H1 (cell line): ENCODE results near the gene PRKAR1B. TPM values are rescaled to one million over a fixed set of nuclear protein-coding genes. Genes with fewer than 3 reads are reported as not detected.
A peak's percentile ranks its signal among the peaks of the same experiment; 100 is the strongest.

Experiments
- CTCF ChIA-PET: fragments of 300-600 bp; sonication (Branson Sonifier 250); formaldehyde crosslinking; loops from one replicate; lab custom pipeline; 2021; ENCODE audit not compliant: partially characterized antibody; lab: Charles Lee
- POLR2A ChIA-PET: fragments of 300-600 bp; sonication (Branson Sonifier 250); formaldehyde crosslinking; loops from one replicate; lab custom pipeline; 2021; ENCODE audit warnings: inconsistent platforms; ENCODE audit not compliant: partially characterized antibody; lab: Charles Lee
- DNase-seq, 2 experiments: peaks; one replicate each; pipeline versions ENCODE4 v3.0.0 to v3.0.0-alpha.2; 2010 to 2022; ENCODE audit warnings: low spot score in 2 of 2, low read depth in 1 of 2, mixed read lengths in 1 of 2
- FAIRE-seq: peaks from 2 replicates; lab custom pipeline; 2011; peaks lifted over from hg19 to GRCh38; lab: Jason Lieb, UNC
- H2AFZ ChIP-seq: 2 replicates; pipeline ENCODE4 v1.8.1; 2012; ENCODE audit warnings: low read length, inconsistent platforms
- H2AK5ac ChIP-seq: 2 replicates; pipeline ENCODE4 v1.6.1; 2013; ENCODE audit warnings: low read depth, low read length
- H2BK120ac ChIP-seq: replicated peaks from 2 replicates; pipeline ENCODE3; 2013; ENCODE audit warnings: low read depth, low read length, inconsistent platforms
- H2BK12ac ChIP-seq: 2 replicates; pipeline ENCODE4 v1.6.1; 2013; ENCODE audit warnings: low read depth, low read length
- H2BK15ac ChIP-seq: 2 replicates; pipeline ENCODE4 v1.6.1; 2013; ENCODE audit warnings: low read length
- H2BK20ac ChIP-seq: 2 replicates; pipeline ENCODE4 v1.6.1; 2013; ENCODE audit warnings: low read length
- H2BK5ac ChIP-seq: 2 replicates; pipeline ENCODE4 v1.6.1; 2013; ENCODE audit warnings: low read depth, low read length
- H3K14ac ChIP-seq: 2 replicates; pipeline ENCODE4 v1.6.1; 2013; ENCODE audit warnings: inconsistent platforms; ENCODE audit not compliant: insufficient read length
- H3K18ac ChIP-seq: 2 replicates; pipeline ENCODE4 v1.6.1; 2013; ENCODE audit warnings: low read length; ENCODE audit errors: extremely low read depth
- H3K23ac ChIP-seq: 2 replicates; pipeline ENCODE4 v1.6.1; 2013; ENCODE audit warnings: inconsistent platforms; ENCODE audit not compliant: insufficient read length
- H3K23me2 ChIP-seq: 2 replicates; pipeline ENCODE4 v1.6.1; 2013; ENCODE audit warnings: low read depth, low read length
- H3K27ac ChIP-seq: 2 replicates; pipeline ENCODE4 v1.6.1; 2011; ENCODE audit warnings: low read depth, low read length, inconsistent platforms
- H3K27me3 ChIP-seq, 4 experiments: replicated peaks in 1 of 4; 1 replicate in 1 of 4; 2 replicates in 3 of 4; pipeline versions ENCODE4 v1.6.1 to v1.8.1; 2011 to 2013; ENCODE audit warnings: low read length in 3 of 4, mild to moderate bottlenecking in 3 of 4, inconsistent platforms in 2 of 4, mixed read lengths in 2 of 4, moderate library complexity in 1 of 4; ENCODE audit not compliant: control insufficient read depth in 3 of 4, insufficient read depth in 3 of 4; ENCODE audit errors: extremely low read depth in 1 of 4
- H3K36me3 ChIP-seq, 4 experiments: 2 replicates each; pipeline versions ENCODE4 v1.6.1 to v1.8.1; 2011 to 2013; ENCODE audit warnings: mild to moderate bottlenecking in 4 of 4, low read length in 3 of 4, moderate library complexity in 2 of 4, control low read depth in 1 of 4, inconsistent platforms in 1 of 4; ENCODE audit not compliant: insufficient read depth in 4 of 4, control insufficient read depth in 2 of 4
- H3K4ac ChIP-seq: replicated peaks from 2 replicates; pipeline ENCODE3; 2013; ENCODE audit warnings: low read length, low read depth, mixed read lengths, inconsistent platforms; ENCODE audit not compliant: insufficient read length
- H3K4me1 ChIP-seq, 4 experiments: replicated peaks in 1 of 4; 1 replicate in 1 of 4; 2 replicates in 3 of 4; pipeline versions ENCODE4 v1.6.1 to v1.8.1; 2011 to 2013; ENCODE audit warnings: low read length in 3 of 4, inconsistent platforms in 2 of 4, mixed read lengths in 1 of 4; ENCODE audit not compliant: insufficient read depth in 4 of 4, control insufficient read depth in 3 of 4
- H3K4me2 ChIP-seq, 2 experiments: 2 replicates each; pipeline versions ENCODE4 v1.6.1 to v1.8.1; 2011 to 2013; ENCODE audit warnings: low read depth in 2 of 2, low read length in 2 of 2, control low read depth in 1 of 2, inconsistent platforms in 1 of 2, mild to moderate bottlenecking in 1 of 2; ENCODE audit not compliant: insufficient read depth in 1 of 2
- H3K4me3 ChIP-seq, 4 experiments: fragments of 200-600, 300-600 bp in 1 of 4; sonication (generic), shearing (Covaris generic), sonication (Bioruptor Twin) in 1 of 4; 2 replicates each; pipeline versions ENCODE4 v1.5.1 to v1.8.1; 2011 to 2016; ENCODE audit warnings: low read length in 4 of 4, low read depth in 3 of 4, control low read depth in 2 of 4, inconsistent platforms in 2 of 4, mild to moderate bottlenecking in 2 of 4, mixed read lengths in 1 of 4, moderate library complexity in 1 of 4; ENCODE audit not compliant: insufficient read depth in 2 of 4; ENCODE audit errors: extremely low read depth in 1 of 4
- H3K56ac ChIP-seq: replicated peaks from 2 replicates; pipeline ENCODE3; 2013; ENCODE audit warnings: low read depth, mild to moderate bottlenecking, mixed read lengths, low read length, inconsistent platforms; ENCODE audit not compliant: insufficient read length
- H3K79me1 ChIP-seq: 2 replicates; pipeline ENCODE4 v1.6.1; 2013; ENCODE audit warnings: low read depth, low read length, control low read depth
- H3K79me2 ChIP-seq, 2 experiments: 2 replicates each; pipeline versions ENCODE4 v1.6.1 to v1.8.1; 2012 to 2013; ENCODE audit warnings: low read length in 2 of 2, mild to moderate bottlenecking in 2 of 2, inconsistent platforms in 1 of 2; ENCODE audit not compliant: insufficient read depth in 2 of 2, control insufficient read depth in 1 of 2
- H3K9ac ChIP-seq, 4 experiments: replicated peaks in 1 of 4; 1 replicate in 1 of 4; 2 replicates in 3 of 4; pipeline versions ENCODE4 v1.6.1 to v1.8.1; 2011 to 2013; ENCODE audit warnings: low read depth in 3 of 4, low read length in 3 of 4, control low read depth in 2 of 4, mild to moderate bottlenecking in 2 of 4, moderate library complexity in 2 of 4, inconsistent platforms in 1 of 4; ENCODE audit errors: extremely low read depth in 1 of 4
- H3K9me3 ChIP-seq, 2 experiments: 2 replicates each; pipeline versions ENCODE4 v1.6.1 to v1.8.1; 2012 to 2013; ENCODE audit warnings: mild to moderate bottlenecking in 2 of 2, moderate library complexity in 2 of 2, control low read depth in 1 of 2, inconsistent platforms in 1 of 2, low read depth in 1 of 2, low read length in 1 of 2, mixed read lengths in 1 of 2; ENCODE audit not compliant: insufficient read depth in 2 of 2
- H4K20me1 ChIP-seq, 2 experiments: replicated peaks in 1 of 2; 2 replicates each; pipeline versions ENCODE3 to v1.8.1; 2011 to 2013; ENCODE audit warnings: inconsistent platforms in 2 of 2, low read length in 2 of 2, mild to moderate bottlenecking in 1 of 2; ENCODE audit not compliant: insufficient read depth in 2 of 2, control insufficient read depth in 1 of 2
- H4K5ac ChIP-seq: 2 replicates; pipeline ENCODE4 v1.6.1; 2013; ENCODE audit warnings: low read length, low read depth, mixed read lengths, inconsistent platforms; ENCODE audit not compliant: insufficient read length
- H4K8ac ChIP-seq: 2 replicates; pipeline ENCODE4 v1.8.0; 2013; ENCODE audit warnings: mild to moderate bottlenecking, moderate library complexity, low read length, inconsistent platforms; ENCODE audit not compliant: insufficient read depth; ENCODE audit errors: extremely low read depth
- H4K91ac ChIP-seq: replicated peaks from 2 replicates; pipeline ENCODE3; 2013; ENCODE audit warnings: low read length, mixed read lengths, inconsistent platforms; ENCODE audit not compliant: insufficient read length
- BACH1 ChIP-seq: IDR thresholded peaks from 2 replicates; pipeline ENCODE4 v1.6.1; 2012; ENCODE audit warnings: low read length, improper control_type of control experiment
- BCL11A ChIP-seq, 2 experiments: IDR thresholded peaks; one replicate each; pipeline ENCODE4 v1.6.1; 2011; ENCODE audit warnings: low read depth in 2 of 2, low read length in 2 of 2, mild to moderate bottlenecking in 2 of 2
- CHD2 ChIP-seq: IDR thresholded peaks from 2 replicates; pipeline ENCODE4 v1.6.1; 2012; ENCODE audit warnings: low read length, improper control_type of control experiment
- EGR1 ChIP-seq: IDR thresholded peaks from 2 replicates; pipeline ENCODE4 v1.6.1; 2011; ENCODE audit warnings: low read depth, low read length, borderline replicate concordance
- EZH2 ChIP-seq: fragments of 200-600 bp; sonication (generic); IDR thresholded peaks from 2 replicates; pipeline ENCODE4 v1.7.1; 2012; ENCODE audit warnings: low read depth, mild to moderate bottlenecking, moderate library complexity, low read length, inconsistent platforms; ENCODE audit not compliant: severe bottlenecking
- RFX5 ChIP-seq: IDR thresholded peaks from 2 replicates; pipeline ENCODE4 v1.6.1; 2011; ENCODE audit warnings: low read depth, low read length, improper control_type of control experiment, borderline replicate concordance
- SP4 ChIP-seq: IDR thresholded peaks from 2 replicates; pipeline ENCODE4 v1.6.1; 2012; ENCODE audit warnings: low read length, inconsistent platforms
- TBP ChIP-seq: IDR thresholded peaks from 2 replicates; pipeline ENCODE4 v1.6.1; 2011; ENCODE audit warnings: low read depth, low read length, improper control_type of control experiment
- WGBS, 2 experiments: shearing (Covaris generic) in 1 of 2; methylation state at CpG; one replicate each; pipeline versions ENCODE4 v1.1.6 to v1.1.7; 2013 to 2015; ENCODE audit warnings: low lambda C conversion rate in 2 of 2, mixed read lengths in 2 of 2, inconsistent platforms in 1 of 2, low coverage in 1 of 2, missing lambda C conversion rate in 1 of 2; ENCODE audit not compliant: insufficient replicate concordance in 2 of 2, insufficient coverage in 1 of 2, insufficient read length in 1 of 2; ENCODE audit errors: extremely low coverage in 1 of 2, missing lambda C conversion rate in 1 of 2; 5-methylcytosine and 5-hydroxymethylcytosine counted together
- polyA plus RNA-seq, 7 experiments: library from polyadenylated mRNA; depleted of rRNA in 3 of 7; stranded (reverse) in 5 of 7; unstranded in 2 of 7; fragments of >200 nt in 5 of 7; fragments of 200-250 nt in 2 of 7; gene quantifications; 1 replicate in 5 of 7; 2 replicates in 1 of 7; 4 replicates in 1 of 7; pipeline versions ENCODE4 v1.2.1 to v1.2.3, GENCODE V29; 2011 to 2013; ENCODE audit warnings: missing spikeins in 2 of 7, mixed read lengths in 2 of 7
- total RNA-seq: library from RNA; stranded (reverse); fragmentation: NEBNext Ultra II Directional; extraction: Animal tissue kit (Norgen Biotek cat#: 25700); gene quantifications from 2 replicates; pipeline ENCODE4 v1.2.1, GENCODE V29; 2021

The PRKAR1B gene
- total and polyA plus RNA-seq, 2 of the 8 experiments (the other 6 are each of a cell fraction or from before 2014, with no cell fraction given): 12.3 to 55.7 TPM

GRCh38 chr7:528451-528850 is 198.6 kb downstream of the PRKAR1B start:
- Histone ChIP-seq H3K79me2 (no peaks in the 10 kb centered on the region), H3K23me2 (peaks cover 9% of the 10 kb centered on the region; the same call in 1 of the 2 replicates), H3K9ac (no peak overlapping the region), H3K4me3 (no peak overlapping the region), H2AFZ (no peak overlapping the region), H3K56ac (peak overlapping the region; percentile 62), H4K5ac (no peak overlapping the region), H4K20me1 (peaks cover 0 to 6% of the 10 kb centered on the region in 2 experiments), H3K36me3 (no peaks in the 10 kb centered on the region; a peak in 1 of 8 replicates), H3K27me3 (peaks cover under 1 to 13% (median 5%) of the 10 kb centered on the region in 4 experiments), H2BK15ac (no peak overlapping the region), H2BK5ac (no peak overlapping the region), H3K9me3 (no peaks in the 10 kb centered on the region; a peak in 1 of 4 replicates), H4K91ac (no peak overlapping the region), H3K23ac (no peak overlapping the region), H2AK5ac (no peak overlapping the region), H3K18ac (no peak overlapping the region), H2BK12ac (no peak overlapping the region), H3K79me1 (no peaks in the 10 kb centered on the region; the same call in 1 of the 2 replicates), H4K8ac (no peak overlapping the region), H3K14ac (no peak overlapping the region), H2BK20ac (no peak overlapping the region), H3K27ac (no peak overlapping the region), H3K4ac (no peak overlapping the region), H3K4me2 (no peak overlapping the region), H3K4me1 (peaks cover 0 to 2% (median 0%) of the 10 kb centered on the region in 4 experiments; a peak in 3 of 7 replicates), H2BK120ac (no peak overlapping the region)
- FAIRE-seq (no peak), DNase-seq (no peak)
- 86% methylated on average over 2 of the region's 2 CpGs; no CpG with 5 or more reads in 1 of the 2 experiments for whole genome bisulfite sequencing, 2 experiments
- POLR2A ChIA-PET: no interaction called here
- CTCF ChIA-PET: no interaction called here
- no peak for TF ChIP-seq RFX5
- TF ChIP-seq TBP: no peak
- no peak for TF ChIP-seq BCL11A (IDR thresholded peaks at IDR 0.05; ENCODE audit: low read depth in 2 of 2, low read length in 2 of 2)
- TF ChIP-seq SP4: no peak
- no peak for TF ChIP-seq EGR1
- no peak for TF ChIP-seq CHD2
- TF ChIP-seq BACH1: no peak
- TF ChIP-seq EZH2: no peak
